K562 (cell line): Measurements from ENCODE around the gene KCTD17. TPM values are rescaled to one million over a fixed set of nuclear protein-coding genes. Genes with fewer than 3 reads are reported as not detected.

Experiments
- ATAC-seq: fragments of 200-7000 bp; cut with Tn5 transposase; 3 replicates; pipeline ENCODE4 v1.9.1; 2020; ENCODE audit warnings: moderate library complexity
- BruUV-seq: library from RNA; stranded (reverse); fragments of 400-500 nt; replicated peaks from 2 replicates; lab custom pipeline; 2021; lab: Mats Ljungman, UMichigan
- CTCF ChIA-PET: fragments of 300-600 bp; formaldehyde crosslinking; extraction: SDS; loops from one replicate; lab custom pipeline; 2021; ENCODE audit warnings: low intra/inter-chr PET ratio; lab: Yijun Ruan, JAX
- POLR2A ChIA-PET: fragments of 300-600, 350-650 bp; sonication (Branson Sonifier 250); formaldehyde crosslinking; extraction: SDS; loops from one replicate; lab custom pipeline; 2021; ENCODE audit warnings: antibody characterized with exemption, inconsistent platforms; lab: Yijun Ruan, JAX
- DNase-seq, 4 experiments: peaks; one replicate each; pipeline versions ENCODE4 v3.0.0 to v3.0.0-alpha.2; 2011 to 2018; ENCODE audit warnings: low spot score in 3 of 4, mixed read lengths in 3 of 4; ENCODE audit errors: extremely low read depth in 1 of 4
- FAIRE-seq: peaks from 2 replicates; lab custom pipeline; 2011; peaks lifted over from hg19 to GRCh38; lab: Jason Lieb, UNC
- H2AFZ ChIP-seq: 2 replicates; pipeline ENCODE4 v1.6.0; 2011; ENCODE audit warnings: low read depth, low read length, control low read depth, inconsistent platforms
- H3K27ac ChIP-seq: fragments of 200-600 bp; 3 replicates; pipeline ENCODE4 v1.8.0; 2011; ENCODE audit warnings: low read depth, mild to moderate bottlenecking, control low read depth, inconsistent platforms, low read length, moderate library complexity, mixed read lengths; ENCODE audit errors: extremely low read depth
- H3K27me3 ChIP-seq, 2 experiments: fragments of 300-600 bp in 1 of 2; 2 replicates in 1 of 2; 3 replicates in 1 of 2; pipeline versions ENCODE4 v1.6.0 to v1.8.0; 2011; ENCODE audit warnings: inconsistent platforms in 2 of 2, low read length in 2 of 2, mild to moderate bottlenecking in 1 of 2, mixed read lengths in 1 of 2, moderate library complexity in 1 of 2; ENCODE audit not compliant: control insufficient read depth in 2 of 2, insufficient read depth in 2 of 2
- H3K36me3 ChIP-seq: fragments of 300-600 bp; 3 replicates; pipeline ENCODE4 v1.8.0; 2011; ENCODE audit warnings: mild to moderate bottlenecking, low read length, inconsistent platforms; ENCODE audit not compliant: control insufficient read depth, insufficient read depth
- H3K4me1 ChIP-seq, 2 experiments: fragments of 200-600 bp in 1 of 2; replicated peaks in 1 of 2; 2 replicates in 1 of 2; 3 replicates in 1 of 2; pipeline versions ENCODE4 v1.5.1 to v1.8.0; 2011; ENCODE audit warnings: inconsistent platforms in 2 of 2, low read length in 2 of 2, mild to moderate bottlenecking in 1 of 2, mixed read lengths in 1 of 2, moderate library complexity in 1 of 2; ENCODE audit not compliant: control insufficient read depth in 2 of 2, insufficient read depth in 2 of 2
- H3K4me2 ChIP-seq: 2 replicates; pipeline ENCODE4 v1.6.1; 2011; ENCODE audit warnings: low read length, control low read depth, inconsistent platforms, mixed read lengths; ENCODE audit not compliant: insufficient read depth
- H3K4me3 ChIP-seq: fragments of 200-600 bp; sonication (generic), shearing (Covaris generic); 2 replicates; pipeline ENCODE4 v1.5.1; 2016; ENCODE audit warnings: control low read depth, inconsistent platforms
- H3K79me2 ChIP-seq: fragments of 200-600 bp; 3 replicates; pipeline ENCODE4 v1.8.0; 2011; ENCODE audit warnings: low read length, inconsistent platforms; ENCODE audit not compliant: control insufficient read depth, insufficient read depth
- H3K9ac ChIP-seq, 2 experiments: 2 replicates each; pipeline versions ENCODE4 v1.6.0 to v1.6.1; 2011; ENCODE audit warnings: low read depth in 2 of 2, low read length in 2 of 2, control low read depth in 1 of 2, inconsistent platforms in 1 of 2, mild to moderate bottlenecking in 1 of 2, mixed read lengths in 1 of 2; ENCODE audit not compliant: insufficient read depth in 1 of 2
- H3K9me1 ChIP-seq: one replicate; pipeline ENCODE4 v1.6.0; 2011; ENCODE audit warnings: inconsistent platforms, mild to moderate bottlenecking, low read length, moderate library complexity; ENCODE audit not compliant: control insufficient read depth, insufficient read depth
- H3K9me3 ChIP-seq: replicated peaks from 2 replicates; pipeline ENCODE4 v1.5.1; 2011; ENCODE audit warnings: low read depth, low read length, inconsistent platforms; ENCODE audit not compliant: control insufficient read depth, insufficient read depth
- H4K20me1 ChIP-seq: replicated peaks from 2 replicates; pipeline ENCODE4 v1.6.1; 2011; ENCODE audit warnings: low read length, inconsistent platforms, mixed read lengths; ENCODE audit not compliant: control insufficient read depth, insufficient read depth
- FOXA3 ChIP-seq, 2 experiments: fragments of 450-650 bp in 1 of 2; sonication (generic) in 1 of 2; formaldehyde crosslinking; IDR thresholded peaks in 1 of 2; conservative IDR thresholded peaks in 1 of 2; 2 replicates each; pipeline versions ENCODE4 v1.4.0 to v1.8.0; 2020 to 2022; ENCODE audit warnings: mild to moderate bottlenecking in 2 of 2, missing genetic modification reagents in 1 of 2
- HNRNPH1 ChIP-seq: fragments of 200-400 bp; formaldehyde crosslinking; optimal IDR thresholded peaks from 2 replicates; pipeline ENCODE3; 2017; ENCODE audit warnings: low read depth, mild to moderate bottlenecking, low read length, moderate library complexity
- SIX5 ChIP-seq, 2 experiments: IDR thresholded peaks; 2 replicates each; pipeline ENCODE4 v1.6.1; 2011; ENCODE audit warnings: low read length in 2 of 2, borderline replicate concordance in 1 of 2, low read depth in 1 of 2, mild to moderate bottlenecking in 1 of 2, moderate library complexity in 1 of 2; ENCODE audit not compliant: insufficient read depth in 1 of 2
- TSC22D4 ChIP-seq: fragments of 450-650 bp; IDR thresholded peaks from 2 replicates; pipeline ENCODE4 v1.6.1; 2016; ENCODE audit warnings: missing genetic modification characterization, missing biosample characterization, control low read depth
- USF1 ChIP-seq: sonication (generic); formaldehyde crosslinking; IDR thresholded peaks from 2 replicates; pipeline ENCODE4 v1.9.0; 2022; ENCODE audit warnings: mild to moderate bottlenecking, missing genetic modification reagents
- ZNF133 ChIP-seq: fragments of 250-450 bp; sonication (Bioruptor Pico); IDR thresholded peaks from 2 replicates; pipeline ENCODE4 v1.4.0; 2020; ENCODE audit warnings: mild to moderate bottlenecking
- ZNF778 ChIP-seq: fragments of 450-650 bp; formaldehyde crosslinking; IDR thresholded peaks from 2 replicates; pipeline ENCODE4 v1.4.0; 2020; ENCODE audit warnings: mild to moderate bottlenecking, moderate library complexity
- WGBS: fragments of 100-300 bp; shearing (Covaris generic); methylation state at CpG from one replicate; pipeline ENCODE4 v1.1.6; 2016; ENCODE audit warnings: low coverage, mixed read lengths; ENCODE audit not compliant: insufficient coverage; ENCODE audit errors: missing lambda C conversion rate; 5-methylcytosine and 5-hydroxymethylcytosine counted together
- in situ Hi-C: fragments of 300-500 bp; cut with MboI; formaldehyde crosslinking; loops from 4 replicates; pipeline ENCODE4 v1.15.0; 2018; ENCODE audit warnings: inconsistent platforms, mixed read lengths
- intact Hi-C: fragments of 100-400 bp; cut with micrococcal nuclease; formaldehyde crosslinking; loops from 2 replicates; pipeline ENCODE4 v1.14.2; 2022
- polyA plus RNA-seq, 8 experiments: library from polyadenylated mRNA; depleted of rRNA in 4 of 8; stranded (reverse) in 5 of 8; unstranded in 3 of 8; fragments of >200 nt; fragmentation: Nextera tagmentation in 2 of 8; fragmentation: Illumina TruSeq in 1 of 8; extraction: Ambion mirVana in 2 of 8; extraction: Trizol in 1 of 8; gene quantifications; 2 replicates each; pipeline versions ENCODE4 v1.2.1 to v1.2.3, GENCODE V29; 2011 to 2014; ENCODE audit warnings: inconsistent platforms in 1 of 8, missing spikeins in 1 of 8
- total RNA-seq, 7 experiments: library from RNA; depleted of rRNA in 6 of 7; stranded (reverse); fragments of >200 nt in 6 of 7; fragmentation: Illumina TruSeq in 2 of 7; extraction: Trizol in 2 of 7; gene quantifications; 2 replicates each; pipeline versions ENCODE4 v1.2.1 to v1.2.3, GENCODE V29; 2011 to 2021; ENCODE audit warnings: low replicate concordance in 1 of 7
- TF ChIP-seq, protein P1 (sequence below), 2 experiments: IDR thresholded peaks; 2 replicates each; pipeline ENCODE4 v1.6.1; 2012; ENCODE audit warnings: improper control_type of control experiment in 2 of 2, low read depth in 2 of 2, low read length in 2 of 2, borderline replicate concordance in 1 of 2

KCTD17 gene
- total and polyA plus RNA-seq, 9 of the 15 experiments (the other 6 are each of a cell fraction or from before 2014, with no cell fraction given) = 0.22 to 0.90 (median 0.49) TPM; not detected in 2

GRCh38 chr22:37075046-37075445 is 23.5 kb downstream of the KCTD17 start:
- peaks cover 0 to 32% of the 10 kb centered on the region in 2 experiments; a peak in 2 of 5 replicates for H3K27me3 ChIP-seq
- no peak overlapping the region for H3K27ac ChIP-seq
- no peak for ATAC-seq
- peaks cover 0 to 4% of the 10 kb centered on the region in 2 experiments; a peak in 1 of 5 replicates for H3K4me1 ChIP-seq
- POLR2A ChIA-PET = no interaction called here
- intact Hi-C loops = no loop called here
- H3K36me3 ChIP-seq = no peaks in the 10 kb centered on the region
- TF ChIP-seq HNRNPH1 (no peak), TSC22D4 (tag) (no peak), SIX5 (IDR thresholded peaks at IDR 0.05; ENCODE audit: borderline replicate concordance in 1 of 2, insufficient read depth in 1 of 2, low read depth in 1 of 2, low read length in 2 of 2) (no peak), FOXA3 (CRISPR knock-in tag; conservative IDR thresholded peaks at IDR 0.05 in 1 of 2, IDR thresholded peaks at IDR 0.05 in 1 of 2) (no peak), ZNF778 (CRISPR knock-in tag) (no peak), USF1 (CRISPR knock-in tag) (no peak), ZNF133 (CRISPR knock-in tag) (no peak)
- TF ChIP-seq, protein P1, sequence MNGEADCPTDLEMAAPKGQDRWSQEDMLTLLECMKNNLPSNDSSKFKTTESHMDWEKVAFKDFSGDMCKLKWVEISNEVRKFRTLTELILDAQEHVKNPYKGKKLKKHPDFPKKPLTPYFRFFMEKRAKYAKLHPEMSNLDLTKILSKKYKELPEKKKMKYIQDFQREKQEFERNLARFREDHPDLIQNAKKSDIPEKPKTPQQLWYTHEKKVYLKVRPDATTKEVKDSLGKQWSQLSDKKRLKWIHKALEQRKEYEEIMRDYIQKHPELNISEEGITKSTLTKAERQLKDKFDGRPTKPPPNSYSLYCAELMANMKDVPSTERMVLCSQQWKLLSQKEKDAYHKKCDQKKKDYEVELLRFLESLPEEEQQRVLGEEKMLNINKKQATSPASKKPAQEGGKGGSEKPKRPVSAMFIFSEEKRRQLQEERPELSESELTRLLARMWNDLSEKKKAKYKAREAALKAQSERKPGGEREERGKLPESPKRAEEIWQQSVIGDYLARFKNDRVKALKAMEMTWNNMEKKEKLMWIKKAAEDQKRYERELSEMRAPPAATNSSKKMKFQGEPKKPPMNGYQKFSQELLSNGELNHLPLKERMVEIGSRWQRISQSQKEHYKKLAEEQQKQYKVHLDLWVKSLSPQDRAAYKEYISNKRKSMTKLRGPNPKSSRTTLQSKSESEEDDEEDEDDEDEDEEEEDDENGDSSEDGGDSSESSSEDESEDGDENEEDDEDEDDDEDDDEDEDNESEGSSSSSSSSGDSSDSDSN (IDR thresholded peaks at IDR 0.05; ENCODE audit: borderline replicate concordance in 1 of 2, low read depth in 2 of 2, low read length in 2 of 2) = no peak
- TF ChIP-seq, all 486 proteins: peak for 0
- no TSS peak for BruUV-seq
- Histone ChIP-seq H4K20me1 (no peaks in the 10 kb centered on the region), H3K9me1 (no peaks in the 10 kb centered on the region), H2AFZ (no peak overlapping the region), H3K9ac (no peak overlapping the region; a peak in 1 of 4 replicates), H3K79me2 (no peaks in the 10 kb centered on the region), H3K4me3 (no peak overlapping the region), H3K4me2 (no peak overlapping the region), H3K9me3 (no peaks in the 10 kb centered on the region; the same call in 1 of the 2 replicates)
- DNase-seq (no peak), FAIRE-seq (no peak)
- CTCF ChIA-PET = no interaction called here
- in situ Hi-C loops = no loop called here
- 0% methylated on average over 11 of the region's 17 CpGs for WGBS
